Renal cortex interstitium (tissue), 15 donors: ENCODE measurements around the gene ARL5B. TPM values are rescaled to one million over a fixed set of nuclear protein-coding genes. Genes with fewer than 3 reads are reported as not detected.
"Not testable (repeated sequence)": the region's sequence is repeated elsewhere in the genome, so short reads cannot be mapped to it uniquely, and the experiment has no call there.

ENCODE experiments used
- DNase-seq, 11 donors: peaks; one replicate each; pipeline ENCODE4 v3.0.0-alpha.2; 2013; ENCODE audit warnings: low read depth in 9 of 11, low spot score in 4 of 11; ENCODE audit errors: extremely low read depth in 1 of 11
- long read RNA-seq, 16 experiments: transcript quantifications; one replicate each; lab custom pipeline, GENCODE V29; 2026
- polyA plus RNA-seq, 3 donors: library from polyadenylated mRNA; unstranded; fragments of 120-200 nt; gene quantifications; one replicate each; pipeline ENCODE4 v1.2.1, GENCODE V29; 2013; ENCODE audit not compliant: insufficient read length in 3 of 3

The ARL5B gene
- polyA plus RNA-seq, result 10 to 100 TPM; 39.9 to 49.8 (median 44.0) TPM
- long read RNA-seq, donor 1, full-length matches to known transcripts, result 5 of 5 reads
- long read RNA-seq, donor 1, partial matches to known transcripts, result 0 of 5 reads
- long read RNA-seq, donor 1, other reads (novel, unspliced or antisense), result 0 of 5 reads
- long read RNA-seq, donor 2, full-length matches to known transcripts, result 9 of 9 reads
- long read RNA-seq, donor 2, partial matches to known transcripts, result 0 of 9 reads
- long read RNA-seq, donor 2, other reads (novel, unspliced or antisense), result 0 of 9 reads
- long read RNA-seq, donor 3, full-length matches to known transcripts, result 13 of 13 reads
- long read RNA-seq, donor 3, partial matches to known transcripts, result 0 of 13 reads
- long read RNA-seq, donor 3, other reads (novel, unspliced or antisense), result 0 of 13 reads
- long read RNA-seq, donor 4, full-length matches to known transcripts, result 6 of 6 reads
- long read RNA-seq, donor 4, partial matches to known transcripts, result 0 of 6 reads
- long read RNA-seq, donor 4, other reads (novel, unspliced or antisense), result 0 of 6 reads
- long read RNA-seq, donor 5, result 0 reads
- long read RNA-seq, donor 6, full-length matches to known transcripts, result 18 of 18 reads
- long read RNA-seq, donor 6, partial matches to known transcripts, result 0 of 18 reads
- long read RNA-seq, donor 6, other reads (novel, unspliced or antisense), result 0 of 18 reads
- long read RNA-seq, donor 7, full-length matches to known transcripts, result 8 of 8 reads
- long read RNA-seq, donor 7, partial matches to known transcripts, result 0 of 8 reads
- long read RNA-seq, donor 7, other reads (novel, unspliced or antisense), result 0 of 8 reads
- long read RNA-seq, donor 8, full-length matches to known transcripts, result 12 of 12 reads
- long read RNA-seq, donor 8, partial matches to known transcripts, result 0 of 12 reads
- long read RNA-seq, donor 8, other reads (novel, unspliced or antisense), result 0 of 12 reads
- long read RNA-seq, donor 9, full-length matches to known transcripts, result 6 of 6 reads
- long read RNA-seq, donor 9, partial matches to known transcripts, result 0 of 6 reads
- long read RNA-seq, donor 9, other reads (novel, unspliced or antisense), result 0 of 6 reads
- long read RNA-seq, donor 10, full-length matches to known transcripts, result 8 of 8 reads
- long read RNA-seq, donor 10, partial matches to known transcripts, result 0 of 8 reads
- long read RNA-seq, donor 10, other reads (novel, unspliced or antisense), result 0 of 8 reads
- long read RNA-seq, donor 11, full-length matches to known transcripts, result 12 of 12 reads
- long read RNA-seq, donor 11, partial matches to known transcripts, result 0 of 12 reads
- long read RNA-seq, donor 11, other reads (novel, unspliced or antisense), result 0 of 12 reads
- long read RNA-seq, donor 12, full-length matches to known transcripts, result 2 of 2 reads
- long read RNA-seq, donor 12, partial matches to known transcripts, result 0 of 2 reads
- long read RNA-seq, donor 12, other reads (novel, unspliced or antisense), result 0 of 2 reads
- long read RNA-seq, donor 13, result 0 reads
- long read RNA-seq, donor 14, full-length matches to known transcripts, result 6 of 6 reads
- long read RNA-seq, donor 14, partial matches to known transcripts, result 0 of 6 reads
- long read RNA-seq, donor 14, other reads (novel, unspliced or antisense), result 0 of 6 reads
- long read RNA-seq, donor 15, full-length matches to known transcripts, result 6 of 6 reads
- long read RNA-seq, donor 15, partial matches to known transcripts, result 0 of 6 reads
- long read RNA-seq, donor 15, other reads (novel, unspliced or antisense), result 0 of 6 reads
- long read RNA-seq, donor 16, full-length matches to known transcripts, result 23 of 23 reads
- long read RNA-seq, donor 16, partial matches to known transcripts, result 0 of 23 reads
- long read RNA-seq, donor 16, other reads (novel, unspliced or antisense), result 0 of 23 reads

GRCh38 chr10:18659125-18659818 is at the start of gene ARL5B:
Gene ARL5B (plus strand): TSS chr10:18659431. CDS start chr10:18659638, 207 bp downstream.
- peak; percentile 93 to 97 (median 96) for DNase-seq

DNA sequence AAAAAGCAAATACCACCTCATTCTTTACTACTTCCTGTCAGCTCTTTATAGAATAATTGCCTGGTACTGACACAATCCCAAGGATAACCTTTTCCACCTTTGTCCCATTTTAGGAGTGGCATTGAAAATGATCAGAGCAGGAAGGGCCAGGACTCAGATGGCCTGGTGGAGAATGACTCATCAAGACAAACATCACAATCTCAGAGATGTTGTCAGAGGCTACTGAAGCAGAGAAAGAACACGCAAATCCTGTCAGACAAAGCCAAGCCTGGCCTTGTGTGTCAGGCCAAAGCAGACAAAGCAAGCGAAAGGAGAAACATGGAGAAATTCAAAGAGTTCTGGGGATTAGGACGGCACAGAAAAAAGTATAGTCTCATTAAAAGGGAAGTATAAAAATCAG is 48.7 kb upstream of the ARL5B start:
- peak in 1 of 11 donors; percentile 16 for DNase-seq

- DNase-seq, result no peak
These were observed 48.1 kb upstream of the ARL5B start for GRCh38 chr10:18611168-18611567.

- DNase-seq, result no peak
These were observed 43.6 kb upstream of the ARL5B start for GRCh38 chr10:18615618-18616017.

GRCh38 chr10:18616337-18616736 is 42.9 kb upstream of the ARL5B start:
- DNase-seq, result no peak

DNA sequence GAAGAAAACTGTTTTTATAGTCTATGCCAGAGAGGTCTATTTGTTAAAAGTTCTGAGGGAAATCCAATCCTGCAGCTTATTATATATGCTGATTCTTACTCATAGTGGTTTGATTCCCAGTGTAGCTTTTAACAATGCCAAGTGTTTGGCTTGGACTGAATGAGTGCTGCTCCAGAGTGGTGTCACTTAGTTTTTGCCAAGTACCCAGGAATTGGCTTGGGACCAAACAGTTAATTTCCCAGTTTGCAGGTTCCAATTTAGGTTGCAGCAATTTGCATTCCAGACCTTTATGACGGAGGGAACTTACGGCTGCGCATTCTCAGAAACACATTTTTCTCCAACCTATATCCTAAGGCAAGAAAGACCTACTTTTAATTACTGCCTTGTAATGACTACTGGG is 40.2 kb upstream of the ARL5B start:
- no peak for DNase-seq

DNA sequence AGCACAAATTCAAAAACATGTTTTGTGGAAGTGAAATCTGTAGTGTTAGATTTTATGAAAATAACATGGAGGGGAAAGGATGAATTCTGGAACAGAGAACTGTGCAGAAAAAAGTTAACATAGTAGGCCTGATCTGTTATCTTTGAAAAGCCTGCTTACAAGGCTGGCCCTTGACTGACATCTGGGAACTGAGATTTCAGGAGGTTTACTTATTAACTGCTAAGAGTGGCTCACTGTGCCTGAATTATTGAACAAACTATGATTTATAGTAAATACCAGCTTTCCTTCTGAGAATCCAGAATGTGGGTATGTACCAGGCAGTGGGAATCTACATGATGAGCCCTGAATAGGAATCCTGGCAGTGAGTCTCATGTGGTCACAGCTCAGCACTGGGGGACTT is 38.4 kb upstream of the ARL5B start:
- DNase-seq, result no peak

DNA sequence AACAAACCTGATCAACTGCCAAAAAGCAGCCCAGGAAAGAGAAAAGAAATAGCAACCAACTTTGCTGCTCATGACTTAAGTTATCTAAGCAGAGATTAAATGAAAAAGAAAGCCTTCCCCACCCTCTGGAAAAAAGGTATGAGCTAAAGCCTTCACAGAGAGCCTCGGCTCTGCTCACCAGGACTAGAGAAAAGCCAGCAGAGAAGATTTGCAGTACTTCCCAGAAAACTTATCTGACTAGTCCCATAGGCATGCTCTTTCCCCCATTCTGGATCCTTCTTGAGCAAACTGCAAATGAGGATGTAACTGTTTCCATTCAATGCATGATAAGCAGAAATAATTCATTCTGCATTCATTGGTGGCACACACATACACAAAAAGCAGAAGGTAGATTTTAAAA is 35.6 kb upstream of the ARL5B start:
- DNase-seq, result not testable (repeated sequence)

GRCh38 chr10:18625886-18626285 is 33.3 kb upstream of the ARL5B start:
- DNase-seq, result no peak

- peak in 8 of 11 donors; percentile 14 to 34 (median 26) for DNase-seq
These were observed 31.7 kb upstream of the ARL5B start for GRCh38 chr10:18627452-18628018.

GRCh38 chr10:18632500-18632899 is 26.7 kb upstream of the ARL5B start:
- not testable (repeated sequence) for DNase-seq

DNA sequence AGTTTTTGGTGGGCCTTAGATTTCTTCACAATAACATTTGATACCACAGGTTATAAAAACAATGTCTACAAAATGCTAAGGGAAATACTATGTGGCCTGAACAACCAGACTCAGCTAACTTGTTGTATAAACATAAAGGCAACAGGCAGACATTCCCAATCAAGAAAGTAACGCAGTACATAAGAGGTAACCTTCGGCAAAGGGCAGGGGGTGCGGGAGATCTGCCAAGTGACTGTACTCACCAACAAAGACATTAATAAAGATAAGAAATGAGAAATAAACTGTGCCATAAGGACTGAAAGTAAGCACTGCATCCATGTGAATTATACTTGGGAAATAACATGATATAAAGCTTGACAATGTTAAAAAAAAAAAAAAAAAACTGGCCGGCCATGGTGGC is 23.2 kb upstream of the ARL5B start:
- no peak for DNase-seq

DNA sequence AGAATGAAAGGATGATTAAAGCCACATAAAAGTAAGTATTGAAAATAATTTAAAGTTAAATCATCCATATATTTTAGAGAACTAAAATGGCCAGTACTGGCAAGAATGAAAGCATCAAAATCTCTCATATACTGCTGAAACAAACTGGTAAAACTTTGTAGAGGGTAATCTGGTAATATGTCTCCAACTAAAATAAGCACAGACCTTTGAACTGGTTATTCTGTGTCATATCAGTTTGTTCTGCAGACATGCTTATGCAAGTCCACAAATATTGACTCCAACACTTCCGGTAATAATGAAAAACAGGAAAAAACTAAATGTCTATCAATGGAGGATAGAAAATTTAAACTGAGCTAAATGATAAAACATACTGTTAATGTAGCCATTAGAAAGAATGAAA is 21.8 kb upstream of the ARL5B start:
- not testable (repeated sequence) for DNase-seq

DNA sequence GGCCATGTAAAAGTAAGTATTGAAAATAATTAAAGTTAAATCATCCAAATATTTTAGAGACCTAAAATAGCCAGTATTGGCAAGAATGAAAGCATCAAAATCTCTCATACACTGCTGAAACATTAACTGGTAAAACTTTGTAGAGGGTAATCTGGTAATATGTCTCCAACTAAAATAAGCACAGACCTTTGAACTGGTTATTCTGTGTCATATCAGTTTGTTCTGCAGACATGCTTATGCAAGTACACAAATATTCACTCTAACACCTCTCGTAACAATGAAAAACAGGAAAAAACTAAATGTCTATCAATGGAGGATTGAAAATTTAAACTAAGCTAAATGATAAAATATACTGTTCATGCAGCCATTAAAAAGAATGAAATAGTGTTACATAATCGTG is 19.5 kb upstream of the ARL5B start:
- DNase-seq, result not testable (repeated sequence)

DNA sequence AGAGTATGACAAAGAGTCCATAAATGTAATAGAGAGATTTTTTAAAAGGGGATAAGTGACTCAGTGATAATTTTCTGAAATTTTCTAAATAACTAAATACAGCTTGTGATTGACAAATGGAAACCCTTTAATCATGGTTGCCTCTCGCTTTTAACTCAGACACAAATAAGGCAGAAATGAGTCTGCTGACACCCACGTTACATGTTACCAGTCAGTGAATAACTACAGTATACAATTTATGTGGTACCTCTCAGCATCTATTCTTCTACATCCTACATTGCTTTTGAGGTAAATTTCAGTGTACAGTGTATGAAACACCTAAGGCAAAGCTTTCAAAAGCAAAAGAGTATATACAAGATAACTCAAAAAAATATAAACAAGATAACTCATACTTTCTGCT is 12.1 kb upstream of the ARL5B start:
- no peak for DNase-seq

- DNase-seq, result no peak
These were observed 11.3 kb upstream of the ARL5B start for GRCh38 chr10:18647945-18648344.

DNA sequence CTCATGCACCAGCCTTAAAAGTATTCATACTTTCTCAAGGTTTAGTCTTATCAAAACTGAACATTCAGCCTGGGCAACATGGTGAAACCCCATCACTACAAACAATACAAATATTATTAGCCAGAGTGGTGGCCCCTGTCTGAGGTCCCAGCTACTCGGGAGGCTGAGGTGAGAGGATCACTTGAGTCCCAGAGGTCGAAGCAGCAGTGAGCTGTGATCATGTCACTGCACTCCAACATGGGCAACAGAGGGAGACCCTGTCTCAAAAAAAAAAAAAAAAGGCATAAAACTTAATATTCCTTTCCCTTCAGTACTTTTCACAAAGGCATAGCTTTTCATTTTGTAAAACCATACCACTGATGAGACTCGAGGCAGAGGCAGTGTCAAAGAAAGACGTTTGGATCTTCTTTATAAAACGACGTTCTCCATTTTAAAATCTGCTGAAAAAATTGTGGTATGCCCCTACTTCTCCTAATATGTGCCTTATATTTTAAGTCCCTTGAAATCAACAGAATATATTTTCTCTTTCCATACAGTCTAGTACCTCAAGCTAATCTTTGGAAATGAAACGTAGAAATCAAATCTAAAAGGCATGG is 9.8 kb upstream of the ARL5B start:
- no peak for DNase-seq
